CD4-positive, alpha-beta T cell (primary cell): ENCODE measurements around the gene LCOR. TPM values are rescaled to one million over a fixed set of nuclear protein-coding genes. Genes with fewer than 3 reads are reported as not detected.
A peak's percentile ranks its signal among the peaks of the same experiment; 100 is the strongest.

ENCODE experiments used
- ATAC-seq: fragments of 200-7000 bp; cut with Tn5 transposase; one replicate; pipeline ENCODE4 v1.10.0; 2022; ENCODE audit warnings: mild to moderate bottlenecking; ENCODE audit not compliant: poor library complexity
- CTCF ChIA-PET: fragments of 350-600 bp; sonication (Branson Sonifier 250); formaldehyde crosslinking; loops from one replicate; lab custom pipeline; 2021; ENCODE audit warnings: antibody characterized with exemption, inconsistent platforms; lab: Charles Lee
- POLR2A ChIA-PET: fragments of 350-600 bp; sonication (Branson Sonifier 250); formaldehyde crosslinking; loops from one replicate; lab custom pipeline; 2021; ENCODE audit warnings: antibody characterized with exemption, inconsistent platforms; lab: Charles Lee
- DNase-seq, 14 experiments: peaks; one replicate each; pipeline ENCODE4 v3.0.0-alpha.2; 2013 to 2020; ENCODE audit warnings: mixed read lengths in 2 of 14
- H3K27ac ChIP-seq, 2 donors: one replicate each; pipeline versions ENCODE4 v1.5.1 to v1.7.0; 2013; ENCODE audit warnings: low read length in 2 of 2, low read depth in 1 of 2, mild to moderate bottlenecking in 1 of 2
- H3K27me3 ChIP-seq, 2 experiments: 1 replicate in 1 of 2; 2 replicates in 1 of 2; pipeline versions ENCODE4 v1.6.1 to v1.7.0; 2013; ENCODE audit warnings: low read length in 2 of 2, control low read depth in 1 of 2, mild to moderate bottlenecking in 1 of 2, moderate library complexity in 1 of 2; ENCODE audit not compliant: insufficient read depth in 2 of 2, control insufficient read depth in 1 of 2
- H3K36me3 ChIP-seq: one replicate; pipeline ENCODE4 v1.6.1; 2013; ENCODE audit warnings: low read length, control low read depth; ENCODE audit not compliant: insufficient read depth
- H3K4me1 ChIP-seq: one replicate; pipeline ENCODE4 v1.6.1; 2013; ENCODE audit warnings: low read length, control low read depth; ENCODE audit not compliant: insufficient read depth
- H3K4me3 ChIP-seq: one replicate; pipeline ENCODE4 v1.5.1; 2013; ENCODE audit warnings: mild to moderate bottlenecking, low read length, moderate library complexity
- H3K9me3 ChIP-seq, 2 experiments: 1 replicate in 1 of 2; 2 replicates in 1 of 2; pipeline versions ENCODE4 v1.6.1 to v1.7.0; 2013; ENCODE audit warnings: low read length in 2 of 2, mild to moderate bottlenecking in 2 of 2, control low read depth in 1 of 2, moderate library complexity in 1 of 2; ENCODE audit not compliant: control insufficient read depth in 1 of 2, insufficient read depth in 1 of 2
- H3K27ac Mint-ChIP-seq: one replicate; pipeline ENCODE4 v1.8.0; 2020; ENCODE audit warnings: mixed read lengths
- H3K27me3 Mint-ChIP-seq: one replicate; pipeline ENCODE4 v1.8.0; 2021; ENCODE audit warnings: mixed read lengths
- H3K36me3 Mint-ChIP-seq: one replicate; pipeline ENCODE4 v1.8.0; 2021; ENCODE audit warnings: low read depth, mixed read lengths
- H3K4me1 Mint-ChIP-seq: one replicate; pipeline ENCODE4 v1.8.0; 2021; ENCODE audit warnings: low read depth, mixed read lengths
- H3K4me3 Mint-ChIP-seq: one replicate; pipeline ENCODE4 v1.8.0; 2020; ENCODE audit warnings: mild to moderate bottlenecking, mixed read lengths
- H3K9me3 Mint-ChIP-seq: one replicate; pipeline ENCODE4 v1.8.0; 2020; ENCODE audit warnings: mixed read lengths
- CTCF ChIP-seq: fragments of 200-600 bp; IDR thresholded peaks from one replicate; pipeline ENCODE4 v1.8.0; 2022; ENCODE audit warnings: antibody characterized with exemption, mild to moderate bottlenecking
- intact Hi-C, 2 experiments: fragments of 100-400 bp; cut with DNase I in 1 of 2; cut with micrococcal nuclease in 1 of 2; formaldehyde crosslinking; loops; one replicate each; pipeline versions ENCODE4 v1.15.1 to v1.9.0; 2023 to 2025; cut with DNase I, micrococcal nuclease
- total RNA-seq, 174 experiments: library from RNA in 2 of 174; stranded (reverse) in 2 of 174; gene quantifications; one replicate each; pipeline ENCODE4 v1.2.3 and lab custom pipeline; 2021 to 2026

The LCOR gene
- total RNA-seq, 2 experiments from 2014 or later: 46.0 to 56.0 TPM

GRCh38 chr10:96860631-96861277 is 28.7 kb downstream of the LCOR start:
- Mint-ChIP-seq H3K9me3 (no peaks in the 10 kb centered on the region), H3K27me3 (no peaks in the 10 kb centered on the region), H3K27ac (peak overlapping the region; percentile 29), H3K36me3 (peaks cover 52% of the 10 kb centered on the region), H3K4me1 (peaks cover 86% of the 10 kb centered on the region), H3K4me3 (no peak overlapping the region)
- intact Hi-C loops: loop anchor here in 1 of 2 experiments (2.0 kb wide), 1 partner anchor 20 kb away; no protein-coding TSS in a partner anchor
- no peaks in the 10 kb centered on the region for H3K27me3 ChIP-seq
- H3K4me1 ChIP-seq: peaks cover 7% of the 10 kb centered on the region
- ChIA-PET CTCF (interaction anchor here (1.2 to 1.3 kb wide), 2 partner anchors 10 kb away, joined by 3 to 4 read pairs; no protein-coding TSS in a partner anchor), POLR2A (interaction anchor here (1.3 kb wide), 1 partner anchor 23 kb away, joined by 3 read pairs; no protein-coding TSS in a partner anchor)
- DNase-seq (no peak), ATAC-seq (no peak)
- H3K36me3 ChIP-seq: peaks cover 15% of the 10 kb centered on the region
- no peak overlapping the region for H3K27ac ChIP-seq
- H3K4me3 ChIP-seq: no peak overlapping the region
- TF ChIP-seq CTCF: no peak
- no peaks in the 10 kb centered on the region for H3K9me3 ChIP-seq

- ChIA-PET CTCF (no interaction called here), POLR2A (interaction anchor here (0.5 kb wide), 1 partner anchor 593 kb away, joined by 3 read pairs; no protein-coding TSS in a partner anchor)
- Histone ChIP-seq H3K9me3 (no peaks in the 10 kb centered on the region), H3K4me3 (no peak overlapping the region), H3K27me3 (no peaks in the 10 kb centered on the region), H3K27ac (no peak overlapping the region), H3K4me1 (peaks cover 7% of the 10 kb centered on the region), H3K36me3 (peaks cover 9% of the 10 kb centered on the region)
- TF ChIP-seq CTCF: no peak
- Mint-ChIP-seq H3K9me3 (no peaks in the 10 kb centered on the region), H3K27me3 (no peaks in the 10 kb centered on the region), H3K4me3 (no peak overlapping the region), H3K27ac (no peak overlapping the region), H3K4me1 (peaks cover 65% of the 10 kb centered on the region), H3K36me3 (peaks cover 52% of the 10 kb centered on the region)
- DNase-seq (peak in 1 of 14 experiments; percentile 4), ATAC-seq (no peak)
- intact Hi-C loops: no loop called here
Observed at GRCh38 chr10:96863922-96864543, 31.9 kb downstream of the LCOR start.

- Histone ChIP-seq H3K4me1 (peaks cover 11% of the 10 kb centered on the region), H3K27ac (no peak overlapping the region), H3K36me3 (no peaks in the 10 kb centered on the region), H3K4me3 (no peak overlapping the region), H3K27me3 (no peaks in the 10 kb centered on the region), H3K9me3 (no peaks in the 10 kb centered on the region)
- no peak for DNase-seq
- peaks cover 15% of the 10 kb centered on the region for H3K36me3 Mint-ChIP-seq
- ATAC-seq: no peak
- intact Hi-C loops: no loop called here
- POLR2A ChIA-PET: no interaction called here
- no peak for TF ChIP-seq CTCF
- peaks cover 59% of the 10 kb centered on the region for H3K4me1 Mint-ChIP-seq
- no peak overlapping the region for H3K27ac Mint-ChIP-seq
- H3K9me3 Mint-ChIP-seq: no peaks in the 10 kb centered on the region
- H3K27me3 Mint-ChIP-seq: no peaks in the 10 kb centered on the region
- CTCF ChIA-PET: no interaction called here
- no peak overlapping the region for H3K4me3 Mint-ChIP-seq
Observed at GRCh38 chr10:96873086-96873485, 41.0 kb downstream of the LCOR start.
